MCF 10A (cell line): Measurements from ENCODE around the gene MAGI1. TPM values are rescaled to one million over a fixed set of nuclear protein-coding genes. Genes with fewer than 3 reads are reported as not detected.
A peak's percentile ranks its signal among the peaks of the same experiment; 100 is the strongest.

Experiments
- BruUV-seq: library from RNA; stranded (reverse); fragments of 400-500 nt; replicated peaks from 2 replicates; lab custom pipeline; 2021; lab: Mats Ljungman, UMichigan
- CTCF ChIA-PET: fragments of 300-600 bp; sonication (Branson Sonifier 250); formaldehyde crosslinking; extraction: SDS; loops from one replicate; lab custom pipeline; 2021; ENCODE audit warnings: antibody characterized with exemption, inconsistent platforms; lab: Yijun Ruan, JAX
- POLR2A ChIA-PET: fragments of 300-600, 350-650 bp; sonication (Branson Sonifier 250); formaldehyde crosslinking; extraction: SDS; loops from one replicate; lab custom pipeline; 2020; ENCODE audit warnings: antibody characterized with exemption, inconsistent platforms; lab: Yijun Ruan, JAX
- DNase-seq: peaks from one replicate; pipeline ENCODE4 v3.0.0-alpha.2; 2018; ENCODE audit not compliant: unreplicated experiment
- H3K27ac Mint-ChIP-seq: one replicate; pipeline ENCODE4 v1.8.0; 2022; ENCODE audit warnings: mild to moderate bottlenecking, low read depth, mixed read lengths; ENCODE audit not compliant: unreplicated experiment
- H3K27me3 Mint-ChIP-seq: one replicate; pipeline ENCODE4 v1.8.0; 2022; ENCODE audit warnings: mixed read lengths; ENCODE audit not compliant: insufficient read depth, unreplicated experiment
- H3K36me3 Mint-ChIP-seq: one replicate; pipeline ENCODE4 v1.8.0; 2022; ENCODE audit warnings: mild to moderate bottlenecking, moderate library complexity, mixed read lengths; ENCODE audit not compliant: insufficient read depth, unreplicated experiment
- H3K4me1 Mint-ChIP-seq: one replicate; pipeline ENCODE4 v1.8.0; 2022; ENCODE audit warnings: mixed read lengths; ENCODE audit not compliant: insufficient read depth, unreplicated experiment
- H3K4me3 Mint-ChIP-seq: one replicate; pipeline ENCODE4 v1.8.0; 2022; ENCODE audit warnings: mild to moderate bottlenecking, moderate library complexity, mixed read lengths; ENCODE audit not compliant: unreplicated experiment
- H3K9me3 Mint-ChIP-seq: one replicate; pipeline ENCODE4 v1.8.0; 2022; ENCODE audit warnings: mixed read lengths; ENCODE audit not compliant: unreplicated experiment
- CTCF ChIP-seq: fragments of 200-600 bp; IDR thresholded peaks from one replicate; pipeline ENCODE4 v1.8.0; 2022; ENCODE audit warnings: antibody characterized with exemption, mild to moderate bottlenecking; ENCODE audit not compliant: unreplicated experiment
- intact Hi-C: fragments of 100-400 bp; cut with micrococcal nuclease; formaldehyde crosslinking; loops from 2 replicates; pipeline ENCODE4 v1.14.1; 2022
- total RNA-seq: library from RNA; stranded (reverse); gene quantifications from 2 replicates; pipeline ENCODE4 v1.2.3, GENCODE V29; 2022

Gene MAGI1
- total RNA-seq, 1 experiment from 2014 or later, result 6.2 TPM

GRCh38 chr3:65734792-65735191 lies 303.9 kb downstream of the MAGI1 start:
- H3K27ac Mint-ChIP-seq, result no peak overlapping the region
- H3K9me3 Mint-ChIP-seq, result no peaks in the 10 kb centered on the region
- BruUV-seq, result no TSS peak
- no peak for TF ChIP-seq CTCF
- DNase-seq, result no peak
- CTCF ChIA-PET, result interaction anchor here (0.6 to 0.8 kb wide), 3 partner anchors 27 to 321 kb away, joined by 3 to 5 read pairs (median 3); no protein-coding TSS in a partner anchor
- H3K27me3 Mint-ChIP-seq, result no peaks in the 10 kb centered on the region
- intact Hi-C loops, result no loop called here
- H3K4me3 Mint-ChIP-seq, result no peak overlapping the region
- POLR2A ChIA-PET, result interaction anchor here (0.6 kb wide), 1 partner anchor 1623 kb away, joined by 3 read pairs; no protein-coding TSS in a partner anchor
- no peaks in the 10 kb centered on the region for H3K36me3 Mint-ChIP-seq
- no peaks in the 10 kb centered on the region for H3K4me1 Mint-ChIP-seq

- intact Hi-C loops, result no loop called here
- no peak for DNase-seq
- no peaks in the 10 kb centered on the region for H3K27me3 Mint-ChIP-seq
- no peaks in the 10 kb centered on the region for H3K4me1 Mint-ChIP-seq
- H3K4me3 Mint-ChIP-seq, result no peak overlapping the region
- BruUV-seq, result no TSS peak
- H3K36me3 Mint-ChIP-seq, result no peaks in the 10 kb centered on the region
- no peak overlapping the region for H3K27ac Mint-ChIP-seq
- POLR2A ChIA-PET, result no interaction called here
- no peaks in the 10 kb centered on the region for H3K9me3 Mint-ChIP-seq
- no peak for TF ChIP-seq CTCF
- CTCF ChIA-PET, result interaction anchor here (0.6 to 0.8 kb wide), 3 partner anchors 180 to 320 kb away, joined by 3 to 5 read pairs (median 3); no protein-coding TSS in a partner anchor
Measured at GRCh38 chr3:65734382-65734781, 304.3 kb downstream of the MAGI1 start.

- DNase-seq, result no peak
- ChIA-PET POLR2A (no interaction called here), CTCF (interaction anchor here (0.6 to 2.7 kb wide), 5 partner anchors 8 to 307 kb away, joined by 3 to 20 read pairs (median 12); no protein-coding TSS in a partner anchor)
- H3K9me3 Mint-ChIP-seq, result no peaks in the 10 kb centered on the region
- no peaks in the 10 kb centered on the region for H3K36me3 Mint-ChIP-seq
- intact Hi-C loops, result loop anchor here (2.0 kb wide), 2 partner anchors 61 to 391 kb away; no protein-coding TSS in a partner anchor
- no peak for TF ChIP-seq CTCF
- BruUV-seq, result no TSS peak
- no peaks in the 10 kb centered on the region for H3K27me3 Mint-ChIP-seq
- no peak overlapping the region for H3K27ac Mint-ChIP-seq
- H3K4me1 Mint-ChIP-seq, result no peaks in the 10 kb centered on the region
- no peak overlapping the region for H3K4me3 Mint-ChIP-seq
Measured at GRCh38 chr3:65733459-65733858, 305.3 kb downstream of the MAGI1 start.

DNA sequence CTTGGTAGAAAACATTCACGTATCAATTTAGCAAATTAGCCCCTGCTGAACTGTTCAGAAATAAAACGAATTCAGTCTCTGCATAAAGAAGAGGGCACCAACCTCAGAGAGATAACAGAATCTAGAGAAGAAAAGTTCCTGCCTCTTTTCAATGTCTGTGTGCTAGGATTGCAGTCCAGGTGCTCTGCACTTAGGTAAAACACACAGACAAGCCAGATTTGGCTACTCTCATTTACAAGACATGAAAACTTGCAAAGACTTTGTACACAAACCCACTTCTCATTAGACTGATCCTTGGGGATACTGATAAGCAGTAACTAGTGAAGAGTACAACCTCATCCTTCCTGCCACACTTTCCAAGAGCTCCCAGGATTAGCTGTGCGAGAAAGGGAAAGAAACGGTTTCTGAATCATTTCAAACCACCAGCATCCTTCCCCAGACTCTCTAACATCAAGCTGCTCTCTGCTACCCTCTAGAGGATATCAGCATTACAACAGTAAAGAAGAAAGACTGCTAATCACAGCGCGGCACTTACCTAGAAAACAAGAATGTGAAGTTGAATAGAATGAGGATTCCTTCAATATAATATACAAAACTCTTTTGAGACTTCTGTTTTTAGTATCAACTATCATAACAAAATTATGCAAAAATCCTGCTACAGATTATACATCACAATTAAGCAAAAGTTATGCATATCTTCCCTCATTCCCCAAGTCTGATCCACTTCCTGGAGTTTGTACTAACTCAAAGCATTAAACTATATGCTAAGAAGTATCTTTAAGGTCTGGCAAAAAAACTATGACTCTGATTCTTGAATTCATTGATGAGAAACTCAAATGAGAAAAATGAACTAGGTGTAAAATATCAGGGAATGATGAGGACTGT lies 306.4 kb downstream of the MAGI1 start:
- peak; percentile 71 for DNase-seq
- BruUV-seq, result no TSS peak
- Mint-ChIP-seq H3K27me3 (no peaks in the 10 kb centered on the region), H3K9me3 (no peaks in the 10 kb centered on the region), H3K36me3 (no peaks in the 10 kb centered on the region), H3K4me1 (no peaks in the 10 kb centered on the region), H3K4me3 (no peak overlapping the region), H3K27ac (no peak overlapping the region)
- ChIA-PET POLR2A (no interaction called here), CTCF (interaction anchor here (0.6 to 3.9 kb wide), 40 partner anchors 10 to 1209 kb away, joined by 3 to 43 read pairs (median 4); no protein-coding TSS in a partner anchor)
- peak; percentile 69 for TF ChIP-seq CTCF
- intact Hi-C loops, result loop anchor here (1.0 to 2.0 kb wide), 5 partner anchors 59 to 1199 kb away; no protein-coding TSS in a partner anchor
